HCT116 (cell line): ENCODE data around the gene CHSY1. TPM values are rescaled to one million over a fixed set of nuclear protein-coding genes. Genes with fewer than 3 reads are reported as not detected.

Source experiments
- ATAC-seq: fragments of 200-7000 bp; cut with Tn5 transposase; 2 replicates; pipeline ENCODE4 v1.9.1; 2020; ENCODE audit warnings: mild to moderate bottlenecking, moderate library complexity
- BruUV-seq: library from RNA; stranded (reverse); fragments of 400-500 nt; replicated peaks from 2 replicates; lab custom pipeline; 2021; lab: Mats Ljungman, UMichigan
- CTCF ChIA-PET: fragments of 300-600 bp; sonication (Branson Sonifier 250); formaldehyde crosslinking; loops from one replicate; lab custom pipeline; 2021; ENCODE audit warnings: antibody characterized with exemption; lab: Charles Lee
- POLR2A ChIA-PET: fragments of 300-600, 350-600 bp; sonication (Branson Sonifier 250); formaldehyde crosslinking; loops from one replicate; lab custom pipeline; 2021; ENCODE audit warnings: antibody characterized with exemption; lab: Charles Lee
- RAD21 ChIA-PET, 2 experiments: fragments of 300-600 bp; sonication (Branson Sonifier 250); formaldehyde crosslinking; loops; one replicate each; lab custom pipeline; 2023; ENCODE audit warnings: low total read pairs in 2 of 2; ENCODE audit not compliant: uncharacterized antibody in 2 of 2, unreplicated experiment in 2 of 2, low non-redundant PET in 1 of 2; lab: Charles Lee
- DNase-seq: peaks from one replicate; pipeline ENCODE4 v3.0.0-alpha.2; 2010; ENCODE audit warnings: low read depth, low spot score
- H2AFZ ChIP-seq: fragments of 200-600 bp; shearing (Covaris generic), sonication (generic); 2 replicates; pipeline ENCODE4 v1.6.1; 2017; ENCODE audit warnings: low read depth, mixed run types, mixed read lengths, antibody characterized with exemption, low read length; ENCODE audit not compliant: poor library complexity, severe bottlenecking
- H3K27ac ChIP-seq: 2 replicates; pipeline ENCODE4 v1.5.1; 2012; ENCODE audit warnings: low read depth, low read length
- H3K27me3 ChIP-seq: fragments of 200-600 bp; sonication (generic); 2 replicates; pipeline ENCODE4 v1.6.1; 2016; ENCODE audit warnings: mixed run types, low read length, mixed read lengths; ENCODE audit not compliant: insufficient read depth
- H3K36me3 ChIP-seq, 2 experiments: fragments of 200-500 bp in 1 of 2; fragments of 200-600 bp in 1 of 2; sonication (Bioruptor generic) in 1 of 2; sonication (generic) in 1 of 2; 2 replicates each; pipeline versions ENCODE4 v1.5.1 to v1.6.1; 2014 to 2016; ENCODE audit warnings: low read length in 2 of 2, inconsistent platforms in 1 of 2, mixed read lengths in 1 of 2, mixed run types in 1 of 2; ENCODE audit not compliant: insufficient read depth in 2 of 2, control insufficient read depth in 1 of 2
- H3K4me1 ChIP-seq, 2 experiments: fragments of 200-600 bp in 1 of 2; sonication (generic) in 1 of 2; 2 replicates each; pipeline versions ENCODE4 v1.5.1 to v1.6.1; 2012 to 2017; ENCODE audit warnings: low read length in 2 of 2, inconsistent platforms in 1 of 2, mild to moderate bottlenecking in 1 of 2, mixed read lengths in 1 of 2, mixed run types in 1 of 2, moderate library complexity in 1 of 2; ENCODE audit not compliant: insufficient read depth in 2 of 2, control insufficient read depth in 1 of 2
- H3K4me2 ChIP-seq: fragments of 200-600 bp; sonication (generic); 2 replicates; pipeline ENCODE4 v1.6.1; 2017; ENCODE audit warnings: mixed run types, low read length, mixed read lengths
- H3K4me3 ChIP-seq, 2 experiments: fragments of 200-600 bp in 1 of 2; sonication (generic) in 1 of 2; replicated peaks in 1 of 2; 2 replicates each; pipeline ENCODE4 v1.5.1; 2011 to 2016; ENCODE audit warnings: low read length in 2 of 2, control low read depth in 1 of 2, low read depth in 1 of 2, mild to moderate bottlenecking in 1 of 2, mixed read lengths in 1 of 2, mixed run types in 1 of 2
- H3K79me2 ChIP-seq: fragments of 200-600 bp; sonication (generic); 2 replicates; pipeline ENCODE4 v1.6.1; 2017; ENCODE audit warnings: mild to moderate bottlenecking, mixed run types, low read length, moderate library complexity, mixed read lengths; ENCODE audit not compliant: insufficient read depth
- H3K9ac ChIP-seq: fragments of 200-600 bp; sonication (generic); 2 replicates; pipeline ENCODE4 v1.6.1; 2016; ENCODE audit warnings: low read length, mixed read lengths
- H3K9me2 ChIP-seq: fragments of 200-600 bp; sonication (generic), shearing (Covaris generic); 2 replicates; pipeline ENCODE4 v1.6.1; 2017; ENCODE audit warnings: mixed run types, mild to moderate bottlenecking, moderate library complexity; ENCODE audit not compliant: insufficient read depth
- H3K9me3 ChIP-seq, 2 experiments: fragments of 200-500 bp in 1 of 2; fragments of 200-600 bp in 1 of 2; sonication (Bioruptor generic) in 1 of 2; sonication (generic) in 1 of 2; 2 replicates each; pipeline ENCODE4 v1.6.1; 2014 to 2017; ENCODE audit warnings: low read length in 2 of 2, mixed read lengths in 2 of 2, inconsistent platforms in 1 of 2, low read depth in 1 of 2, mild to moderate bottlenecking in 1 of 2, mixed run types in 1 of 2, moderate library complexity in 1 of 2; ENCODE audit not compliant: control insufficient read depth in 1 of 2, insufficient read depth in 1 of 2
- H4K20me1 ChIP-seq: fragments of 200-600 bp; sonication (generic), shearing (Covaris generic); 2 replicates; pipeline ENCODE4 v1.6.1; 2017; ENCODE audit warnings: mixed run types, mild to moderate bottlenecking, moderate library complexity; ENCODE audit not compliant: insufficient read depth
- CBX3 ChIP-seq: IDR thresholded peaks from 2 replicates; pipeline ENCODE4 v1.6.1; 2012; ENCODE audit warnings: low read depth
- EGR1 ChIP-seq: IDR thresholded peaks from 2 replicates; pipeline ENCODE4 v1.6.1; 2012; ENCODE audit warnings: low read depth
- ELF1 ChIP-seq: IDR thresholded peaks from 2 replicates; pipeline ENCODE4 v1.6.1; 2012; ENCODE audit warnings: low read depth, borderline replicate concordance
- JUND ChIP-seq: IDR thresholded peaks from 2 replicates; pipeline ENCODE4 v1.6.1; 2012
- POLR2A ChIP-seq: IDR thresholded peaks from 2 replicates; pipeline ENCODE4 v1.7.0; 2011; ENCODE audit warnings: borderline replicate concordance; ENCODE audit not compliant: insufficient read depth, insufficient read length; ENCODE audit errors: extremely low read depth
- RAD21 ChIP-seq: IDR thresholded peaks from 2 replicates; pipeline ENCODE4 v1.6.1; 2012; ENCODE audit warnings: low read depth, mild to moderate bottlenecking
- TCF7L2 ChIP-seq: IDR thresholded peaks from 2 replicates; pipeline ENCODE4 v1.7.0; 2011; ENCODE audit warnings: borderline replicate concordance, inconsistent platforms; ENCODE audit not compliant: insufficient read depth, insufficient read length; ENCODE audit errors: extremely low read depth
- ZFX ChIP-seq: fragments of 450-650 bp; IDR thresholded peaks from 2 replicates; pipeline ENCODE4 v1.6.1; 2017
- ZNF274 ChIP-seq: fragments of 200-500 bp; sonication (Bioruptor generic); IDR thresholded peaks from 2 replicates; pipeline ENCODE4 v1.6.1; 2014; ENCODE audit warnings: mild to moderate bottlenecking, low read depth, low read length, inconsistent platforms
- intact Hi-C: fragments of 100-400 bp; cut with micrococcal nuclease; formaldehyde crosslinking; loops from 2 replicates; pipeline ENCODE4 v1.10.0; 2022
- total RNA-seq: library from RNA; stranded (reverse); gene quantifications from one replicate; pipeline ENCODE4 v1.2.1, GENCODE V29; 2021; ENCODE audit not compliant: unreplicated experiment
- TF ChIP-seq, protein P1 (sequence below): IDR thresholded peaks from 2 replicates; pipeline ENCODE4 v1.6.1; 2011; ENCODE audit warnings: mild to moderate bottlenecking, low read length, moderate library complexity; ENCODE audit not compliant: insufficient replicate concordance; ENCODE audit errors: extremely low read depth
- TF ChIP-seq, protein P2 (sequence below): IDR thresholded peaks from 2 replicates; pipeline ENCODE4 v1.6.1; 2012

The CHSY1 gene
- total RNA-seq, 1 experiment from 2014 or later, result 25.4 TPM

DNA sequence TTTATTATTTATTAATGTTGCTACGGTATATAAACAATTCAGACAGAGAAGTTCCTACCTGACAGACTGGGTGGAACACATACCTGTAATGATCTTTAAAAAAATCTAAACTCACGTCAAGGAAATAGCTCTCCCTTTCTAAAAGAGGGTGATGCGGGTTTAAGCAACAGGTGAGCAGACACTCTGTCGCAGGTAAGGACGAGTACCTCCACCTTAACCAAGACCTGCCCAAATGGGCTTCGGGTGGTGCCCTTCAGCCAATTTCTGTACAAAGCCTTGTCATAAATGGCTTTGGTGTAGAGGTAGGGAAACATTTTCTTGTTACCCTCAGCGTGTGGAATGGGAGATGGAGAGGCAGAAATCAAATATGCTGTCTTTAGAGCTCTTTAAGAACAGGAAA, 67.0 kb downstream of the CHSY1 start (continued):
- TF ChIP-seq TCF7L2 (no peak), ZFX (no peak), ZNF274 (no peak), ELF1 (no peak), RAD21 (no peak), EGR1 (no peak)
- TF ChIP-seq, protein P1, sequence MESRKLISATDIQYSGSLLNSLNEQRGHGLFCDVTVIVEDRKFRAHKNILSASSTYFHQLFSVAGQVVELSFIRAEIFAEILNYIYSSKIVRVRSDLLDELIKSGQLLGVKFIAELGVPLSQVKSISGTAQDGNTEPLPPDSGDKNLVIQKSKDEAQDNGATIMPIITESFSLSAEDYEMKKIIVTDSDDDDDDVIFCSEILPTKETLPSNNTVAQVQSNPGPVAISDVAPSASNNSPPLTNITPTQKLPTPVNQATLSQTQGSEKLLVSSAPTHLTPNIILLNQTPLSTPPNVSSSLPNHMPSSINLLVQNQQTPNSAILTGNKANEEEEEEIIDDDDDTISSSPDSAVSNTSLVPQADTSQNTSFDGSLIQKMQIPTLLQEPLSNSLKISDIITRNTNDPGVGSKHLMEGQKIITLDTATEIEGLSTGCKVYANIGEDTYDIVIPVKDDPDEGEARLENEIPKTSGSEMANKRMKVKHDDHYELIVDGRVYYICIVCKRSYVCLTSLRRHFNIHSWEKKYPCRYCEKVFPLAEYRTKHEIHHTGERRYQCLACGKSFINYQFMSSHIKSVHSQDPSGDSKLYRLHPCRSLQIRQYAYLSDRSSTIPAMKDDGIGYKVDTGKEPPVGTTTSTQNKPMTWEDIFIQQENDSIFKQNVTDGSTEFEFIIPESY, result no peak

DNA sequence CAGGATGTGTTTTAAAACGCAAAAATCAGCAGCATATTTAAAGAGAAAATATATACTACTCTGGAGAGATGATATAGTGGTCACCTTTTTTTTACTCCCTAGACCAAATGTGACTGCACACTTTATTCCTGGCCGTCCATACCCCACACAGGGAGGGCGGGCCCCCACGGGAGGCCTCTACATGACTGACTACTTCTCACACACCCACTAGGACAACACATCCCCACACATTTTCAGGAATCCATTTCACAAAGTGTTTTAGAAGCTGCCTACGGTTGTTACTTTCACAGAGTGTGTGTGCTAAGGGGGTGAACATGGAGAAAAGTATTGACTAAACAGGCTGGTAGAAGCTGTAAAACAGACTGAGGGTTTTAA, 67.9 kb downstream of the CHSY1 start:
- Histone ChIP-seq H3K4me2 (no peak overlapping the region), H3K79me2 (peaks cover 84% of the 10 kb centered on the region), H4K20me1 (peaks cover 10% of the 10 kb centered on the region; the same call in 1 of the 2 replicates), H3K4me3 (no peak overlapping the region), H3K27ac (no peak overlapping the region), H3K36me3 (no peaks in the 10 kb centered on the region), H3K9ac (no peak overlapping the region), H3K4me1 (no peaks in the 10 kb centered on the region), H3K9me2 (no peaks in the 10 kb centered on the region), H3K9me3 (no peaks in the 10 kb centered on the region), H2AFZ (no peak overlapping the region), H3K27me3 (no peaks in the 10 kb centered on the region)
- TF ChIP-seq POLR2A (no peak), JUND (no peak), CBX3 (no peak), RAD21 (no peak), TCF7L2 (no peak), ZFX (no peak)
- TF ChIP-seq, protein P2, sequence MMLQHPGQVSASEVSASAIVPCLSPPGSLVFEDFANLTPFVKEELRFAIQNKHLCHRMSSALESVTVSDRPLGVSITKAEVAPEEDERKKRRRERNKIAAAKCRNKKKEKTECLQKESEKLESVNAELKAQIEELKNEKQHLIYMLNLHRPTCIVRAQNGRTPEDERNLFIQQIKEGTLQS, result no peak
- POLR2A ChIA-PET, result no interaction called here
- DNase-seq (no peak), ATAC-seq (no peak)
- intact Hi-C loops, result no loop called here
- CTCF ChIA-PET, result no interaction called here
- RAD21 ChIA-PET, result no interaction called here
- BruUV-seq, result no TSS peak
